CD8-positive, alpha-beta memory T cell (primary cell): ENCODE data around the gene KLK14. TPM values are rescaled to one million over a fixed set of nuclear protein-coding genes. Genes with fewer than 3 reads are reported as not detected.

Experiments used
- CTCF ChIA-PET: fragments of 350-600 bp; sonication (Branson Sonifier 250); formaldehyde crosslinking; loops from one replicate; lab custom pipeline; 2021; ENCODE audit warnings: antibody characterized with exemption; lab: Charles Lee
- POLR2A ChIA-PET: fragments of 350-600 bp; sonication (Branson Sonifier 250); formaldehyde crosslinking; loops from one replicate; lab custom pipeline; 2021; ENCODE audit warnings: antibody characterized with exemption; lab: Charles Lee
- DNase-seq, 5 donors: peaks; one replicate each; pipeline versions ENCODE4 v3.0.0 to v3.0.0-alpha.2; 2020 to 2022; ENCODE audit warnings: mixed read lengths in 1 of 5
- H3K27ac ChIP-seq: one replicate; pipeline ENCODE4 v1.7.0; 2013; ENCODE audit warnings: low read depth, mild to moderate bottlenecking, low read length, moderate library complexity
- H3K27me3 ChIP-seq: 2 replicates; pipeline ENCODE4 v1.7.0; 2013; ENCODE audit warnings: low read length, mild to moderate bottlenecking; ENCODE audit not compliant: insufficient read depth, poor library complexity, severe bottlenecking
- H3K36me3 ChIP-seq: 2 replicates; pipeline ENCODE4 v1.7.0; 2013; ENCODE audit warnings: mild to moderate bottlenecking, low read length, moderate library complexity; ENCODE audit not compliant: insufficient read depth
- H3K4me1 ChIP-seq: 2 replicates; pipeline ENCODE4 v1.7.0; 2013; ENCODE audit warnings: mild to moderate bottlenecking, low read length, moderate library complexity; ENCODE audit not compliant: insufficient read depth
- H3K4me3 ChIP-seq: 2 replicates; pipeline ENCODE4 v1.7.0; 2013; ENCODE audit warnings: mild to moderate bottlenecking, low read length
- H3K9me3 ChIP-seq: 2 replicates; pipeline ENCODE4 v1.7.0; 2013; ENCODE audit warnings: mild to moderate bottlenecking, low read length
- H3K27ac Mint-ChIP-seq, 8 donors: one replicate each; pipeline ENCODE4 v1.8.0; 2020 to 2021; ENCODE audit warnings: mixed read lengths in 8 of 8, mild to moderate bottlenecking in 6 of 8, inconsistent platforms in 3 of 8, moderate library complexity in 3 of 8
- H3K27me3 Mint-ChIP-seq, 2 donors: one replicate each; pipeline ENCODE4 v1.8.0; 2020 to 2021; ENCODE audit warnings: mixed read lengths in 2 of 2, mild to moderate bottlenecking in 1 of 2, moderate library complexity in 1 of 2
- H3K36me3 Mint-ChIP-seq, 3 donors: one replicate each; pipeline ENCODE4 v1.8.0; 2020 to 2021; ENCODE audit warnings: mixed read lengths in 3 of 3, inconsistent platforms in 1 of 3, mild to moderate bottlenecking in 1 of 3
- H3K4me1 Mint-ChIP-seq, 3 donors: one replicate each; pipeline ENCODE4 v1.8.0; 2020 to 2021; ENCODE audit warnings: mixed read lengths in 3 of 3, inconsistent platforms in 1 of 3, mild to moderate bottlenecking in 1 of 3
- H3K4me3 Mint-ChIP-seq, 7 donors: one replicate each; pipeline ENCODE4 v1.8.0; 2020 to 2021; ENCODE audit warnings: mixed read lengths in 7 of 7, mild to moderate bottlenecking in 6 of 7, moderate library complexity in 4 of 7, inconsistent platforms in 2 of 7
- H3K9me3 Mint-ChIP-seq, 5 donors: one replicate each; pipeline ENCODE4 v1.8.0; 2020 to 2022; ENCODE audit warnings: mixed read lengths in 5 of 5, mild to moderate bottlenecking in 3 of 5, moderate library complexity in 2 of 5, inconsistent platforms in 1 of 5
- polyA plus RNA-seq: library from polyadenylated mRNA; unstranded; fragments of 300-500 nt; fragmentation: Illumina TruSeq; gene quantifications from one replicate; pipeline ENCODE4 v1.2.3, GENCODE V29; 2021
- total RNA-seq, 2 experiments: library from RNA; stranded (reverse); gene quantifications; one replicate each; pipeline ENCODE4 v1.2.3, GENCODE V29; 2021

Gene KLK14
- total and polyA plus RNA-seq, 3 experiments from 2014 or later, result 0.26 to 0.31 TPM; not detected in 1

GRCh38 chr19:51066393-51067186 is 16.1 kb downstream of the KLK14 start:
- no peak overlapping the region for H3K4me3 ChIP-seq
- no peaks in the 10 kb centered on the region for H3K9me3 ChIP-seq
- peaks cover 0 to 3% (median 0%) of the 10 kb centered on the region in 3 donors for H3K36me3 Mint-ChIP-seq
- H3K4me1 ChIP-seq, result no peaks in the 10 kb centered on the region
- H3K9me3 Mint-ChIP-seq, result peaks cover 0 to 3% (median 0%) of the 10 kb centered on the region in 5 donors
- ChIA-PET POLR2A (no interaction called here), CTCF (no interaction called here)
- H3K4me3 Mint-ChIP-seq, result peak overlapping the region in 1 of 7 donors; percentile 38
- no peak for DNase-seq
- peaks cover 0 to 3% (median 2%) of the 10 kb centered on the region in 3 donors for H3K4me1 Mint-ChIP-seq
- H3K36me3 ChIP-seq, result no peaks in the 10 kb centered on the region
- H3K27ac Mint-ChIP-seq, result no peak overlapping the region
- H3K27me3 Mint-ChIP-seq, result peaks cover 32 to 49% of the 10 kb centered on the region in 2 donors
- H3K27me3 ChIP-seq, result peaks cover 14% of the 10 kb centered on the region
- no peak overlapping the region for H3K27ac ChIP-seq

DNA sequence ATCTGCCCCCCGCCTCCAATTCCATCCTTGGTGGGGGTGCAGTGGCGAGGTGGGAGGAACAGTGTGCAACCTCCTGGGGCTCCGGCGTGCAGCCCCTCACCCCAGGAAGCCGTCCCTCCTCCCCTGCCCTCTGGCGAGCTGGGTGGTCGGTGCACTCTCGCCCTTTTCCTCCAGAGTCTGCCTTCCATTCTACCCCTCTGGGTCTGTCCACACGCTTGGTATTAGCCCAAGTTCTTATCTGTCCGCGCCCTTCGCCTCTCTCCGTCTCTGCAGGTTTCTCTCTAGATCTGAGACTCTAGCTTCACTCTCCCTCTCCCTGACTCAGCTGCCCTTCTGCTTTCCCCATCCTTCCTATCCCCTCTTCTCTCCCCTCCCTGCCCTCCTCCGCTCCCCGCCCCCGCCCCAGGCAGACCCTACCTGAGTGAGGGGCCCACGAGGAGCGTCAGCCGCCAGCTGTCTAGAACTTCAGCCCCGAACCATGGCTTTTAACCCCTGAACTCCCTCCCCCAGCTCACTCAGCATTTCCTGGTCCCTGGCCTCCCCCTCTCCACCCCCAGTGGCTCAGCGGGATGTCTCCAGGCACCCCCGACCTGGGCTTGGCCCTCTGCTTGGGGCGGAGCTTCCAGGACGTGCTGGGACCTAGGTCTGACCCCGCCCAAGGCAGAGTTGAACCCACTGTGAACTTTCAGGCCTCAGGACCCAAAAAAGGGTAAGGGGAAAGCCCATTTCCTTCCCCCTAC is 17.3 kb downstream of the KLK14 start:
- H3K36me3 Mint-ChIP-seq, result peaks cover 0 to 3% (median 0%) of the 10 kb centered on the region in 3 donors
- H3K4me3 ChIP-seq, result no peak overlapping the region
- H3K27ac ChIP-seq, result no peak overlapping the region
- H3K27ac Mint-ChIP-seq, result no peak overlapping the region
- H3K4me1 ChIP-seq, result no peaks in the 10 kb centered on the region
- H3K36me3 ChIP-seq, result no peaks in the 10 kb centered on the region
- no peaks in the 10 kb centered on the region for H3K9me3 ChIP-seq
- CTCF ChIA-PET, result no interaction called here
- POLR2A ChIA-PET, result no interaction called here
- H3K27me3 ChIP-seq, result peaks cover 14% of the 10 kb centered on the region
- peak overlapping the region in 4 of 7 donors; percentile 37 to 79 (median 71) for H3K4me3 Mint-ChIP-seq
- peaks cover 0 to 3% (median 2%) of the 10 kb centered on the region in 3 donors for H3K4me1 Mint-ChIP-seq
- no peak for DNase-seq
- peaks cover 0 to 3% (median 0%) of the 10 kb centered on the region in 5 donors for H3K9me3 Mint-ChIP-seq
- H3K27me3 Mint-ChIP-seq, result peaks cover 36 to 55% of the 10 kb centered on the region in 2 donors

GRCh38 chr19:51064534-51065220 is 18.0 kb downstream of the KLK14 start, which contains the start of gene KLK13:
Gene KLK13, minus strand, starts transcription at chr19:51065092. Its CDS starts 25 bp downstream, at chr19:51065067.
- ChIA-PET POLR2A (no interaction called here), CTCF (no interaction called here)
- H3K4me3 Mint-ChIP-seq, result peak within 1 kb of the TSS in 4 of 7 donors; percentile 37 to 79 (median 71)
- H3K4me1 Mint-ChIP-seq, result peaks cover 0 to 3% (median 2%) of the 10 kb centered on the region in 3 donors
- H3K27ac Mint-ChIP-seq, result no peak within 1 kb of the TSS
- H3K27me3 ChIP-seq, result peaks cover 14% of the 10 kb centered on the region
- peaks cover 0 to 3% (median 0%) of the 10 kb centered on the region in 3 donors for H3K36me3 Mint-ChIP-seq
- no peaks in the 10 kb centered on the region for H3K36me3 ChIP-seq
- no peak within 1 kb of the TSS for H3K4me3 ChIP-seq
- H3K9me3 ChIP-seq, result no peaks in the 10 kb centered on the region
- H3K9me3 Mint-ChIP-seq, result peaks cover 0 to 3% (median 0%) of the 10 kb centered on the region in 5 donors
- no peaks in the 10 kb centered on the region for H3K4me1 ChIP-seq
- peaks cover 36 to 55% of the 10 kb centered on the region in 2 donors for H3K27me3 Mint-ChIP-seq
- no peak for DNase-seq
- H3K27ac ChIP-seq, result no peak within 1 kb of the TSS

- Mint-ChIP-seq H3K27ac (no peak overlapping the region), H3K27me3 (peaks cover 39 to 55% of the 10 kb centered on the region in 2 donors), H3K4me1 (peaks cover 0 to 3% (median 2%) of the 10 kb centered on the region in 3 donors), H3K9me3 (peaks cover 0 to 3% (median 0%) of the 10 kb centered on the region in 5 donors), H3K36me3 (peaks cover 0 to 3% (median 0%) of the 10 kb centered on the region in 3 donors), H3K4me3 (no peak overlapping the region)
- Histone ChIP-seq H3K9me3 (no peaks in the 10 kb centered on the region), H3K36me3 (no peaks in the 10 kb centered on the region), H3K27ac (no peak overlapping the region), H3K27me3 (peaks cover 14% of the 10 kb centered on the region), H3K4me1 (no peaks in the 10 kb centered on the region), H3K4me3 (no peak overlapping the region)
- ChIA-PET POLR2A (no interaction called here), CTCF (interaction anchor here (0.6 kb wide), 1 partner anchor 169 kb away, joined by 3 read pairs; no protein-coding TSS in a partner anchor)
- no peak for DNase-seq
These were observed 19.0 kb downstream of the KLK14 start for GRCh38 chr19:51063664-51064063.

DNA sequence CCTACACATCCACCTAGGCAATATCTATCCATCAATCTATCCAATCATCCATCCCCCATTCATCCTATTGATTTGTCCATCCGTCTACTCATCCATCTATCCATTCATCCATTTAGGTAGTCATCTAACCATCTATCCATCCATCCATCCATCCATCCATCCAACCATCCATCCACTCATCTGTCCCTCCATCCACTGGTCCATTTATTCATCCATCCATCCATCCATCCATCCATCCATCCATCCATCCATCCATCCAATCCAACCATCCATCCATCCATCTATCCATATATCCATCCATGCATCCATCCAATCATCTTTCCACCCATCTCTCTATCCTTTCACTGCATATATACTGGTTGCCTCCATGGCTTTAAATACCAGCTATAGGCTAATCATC is 21.7 kb downstream of the KLK14 start:
- Mint-ChIP-seq H3K4me1 (peaks cover 0 to 2% (median 2%) of the 10 kb centered on the region in 3 donors), H3K36me3 (no peaks in the 10 kb centered on the region), H3K27me3 (peaks cover 29 to 50% of the 10 kb centered on the region in 2 donors), H3K27ac (no peak overlapping the region), H3K4me3 (no peak overlapping the region), H3K9me3 (no peaks in the 10 kb centered on the region)
- Histone ChIP-seq H3K27ac (no peak overlapping the region), H3K9me3 (no peaks in the 10 kb centered on the region), H3K27me3 (peaks cover 9% of the 10 kb centered on the region), H3K4me1 (no peaks in the 10 kb centered on the region), H3K4me3 (no peak overlapping the region), H3K36me3 (no peaks in the 10 kb centered on the region)
- ChIA-PET POLR2A (no interaction called here), CTCF (no interaction called here)
- DNase-seq, result no peak

GRCh38 chr19:51060336-51060735 is 22.4 kb downstream of the KLK14 start:
- no peaks in the 10 kb centered on the region for H3K9me3 ChIP-seq
- H3K36me3 Mint-ChIP-seq, result no peaks in the 10 kb centered on the region
- no peaks in the 10 kb centered on the region for H3K4me1 ChIP-seq
- POLR2A ChIA-PET, result no interaction called here
- H3K27me3 Mint-ChIP-seq, result peaks cover 29 to 51% of the 10 kb centered on the region in 2 donors
- H3K27ac Mint-ChIP-seq, result no peak overlapping the region
- CTCF ChIA-PET, result no interaction called here
- H3K4me3 Mint-ChIP-seq, result no peak overlapping the region
- no peak for DNase-seq
- no peaks in the 10 kb centered on the region for H3K9me3 Mint-ChIP-seq
- H3K4me1 Mint-ChIP-seq, result peaks cover 0 to 2% (median 0%) of the 10 kb centered on the region in 3 donors
- H3K27me3 ChIP-seq, result peaks cover 2% of the 10 kb centered on the region
- H3K27ac ChIP-seq, result no peak overlapping the region
- no peak overlapping the region for H3K4me3 ChIP-seq
- no peaks in the 10 kb centered on the region for H3K36me3 ChIP-seq

DNA sequence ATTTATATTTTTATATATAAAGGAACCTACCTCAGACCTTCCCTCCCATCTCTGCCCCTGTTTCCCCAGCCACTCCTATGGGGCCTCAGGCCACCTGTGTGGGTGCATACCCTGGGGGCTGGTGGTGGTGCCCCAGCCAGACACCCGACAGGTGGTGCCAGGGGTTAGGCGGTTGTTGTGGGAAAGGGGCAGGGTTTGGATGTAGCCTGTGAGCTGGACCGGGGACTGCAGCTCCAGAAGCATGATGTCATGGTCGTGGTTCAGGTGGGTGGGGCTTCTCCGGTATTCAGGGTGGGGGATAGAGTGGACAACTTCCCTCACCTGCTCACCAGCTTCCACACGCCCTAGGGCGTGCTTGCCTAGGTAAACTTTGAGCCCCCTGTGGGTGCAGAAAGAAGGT is 23.0 kb downstream of the KLK14 start:
- no peaks in the 10 kb centered on the region for H3K27me3 ChIP-seq
- Mint-ChIP-seq H3K27me3 (peaks cover 30 to 55% of the 10 kb centered on the region in 2 donors), H3K4me1 (no peaks in the 10 kb centered on the region), H3K9me3 (no peaks in the 10 kb centered on the region), H3K36me3 (no peaks in the 10 kb centered on the region), H3K4me3 (no peak overlapping the region), H3K27ac (no peak overlapping the region)
- no peaks in the 10 kb centered on the region for H3K4me1 ChIP-seq
- no peak overlapping the region for H3K27ac ChIP-seq
- H3K9me3 ChIP-seq, result no peaks in the 10 kb centered on the region
- POLR2A ChIA-PET, result no interaction called here
- CTCF ChIA-PET, result no interaction called here
- H3K36me3 ChIP-seq, result no peaks in the 10 kb centered on the region
- DNase-seq, result no peak
- no peak overlapping the region for H3K4me3 ChIP-seq
